GM18861 (cell line): Measurements from ENCODE around the gene AGAP1.

Experiments used
- ATAC-seq: cut with Tn5 transposase; IDR thresholded peaks from one replicate; pipeline ENCODE4 v1.9.1; 2021; ENCODE audit not compliant: unreplicated experiment

The AGAP1 gene

GRCh38 chr2:236010920-236011685 is 517.3 kb downstream of the AGAP1 start:
- ATAC-seq = no peak

GRCh38 chr2:236012155-236012554 is 518.3 kb downstream of the AGAP1 start:
- ATAC-seq = no peak

GRCh38 chr2:236014408-236015131 is 520.7 kb downstream of the AGAP1 start:
- no peak for ATAC-seq

DNA sequence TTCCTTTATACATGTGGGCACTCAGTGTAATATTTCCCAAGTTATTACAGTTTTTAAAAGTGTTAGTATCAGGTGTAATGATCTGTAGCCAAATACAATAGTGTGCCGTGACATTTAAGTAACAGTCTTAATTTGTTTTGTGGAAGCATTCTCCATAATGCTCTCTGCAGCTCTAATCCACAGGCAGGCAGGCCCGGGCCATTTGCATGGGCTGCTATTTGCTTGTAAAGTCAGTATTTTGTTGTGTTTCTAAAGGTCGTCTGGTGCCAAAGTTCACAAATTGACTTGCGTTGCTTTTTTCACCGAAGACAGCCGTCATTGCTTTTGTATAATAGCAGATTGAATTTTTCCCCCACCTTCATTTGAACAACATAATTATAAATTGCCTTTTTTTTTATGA is 521.3 kb downstream of the AGAP1 start:
- no peak for ATAC-seq

- no peak for ATAC-seq
Observed at GRCh38 chr2:236016496-236016895, 522.7 kb downstream of the AGAP1 start.

DNA sequence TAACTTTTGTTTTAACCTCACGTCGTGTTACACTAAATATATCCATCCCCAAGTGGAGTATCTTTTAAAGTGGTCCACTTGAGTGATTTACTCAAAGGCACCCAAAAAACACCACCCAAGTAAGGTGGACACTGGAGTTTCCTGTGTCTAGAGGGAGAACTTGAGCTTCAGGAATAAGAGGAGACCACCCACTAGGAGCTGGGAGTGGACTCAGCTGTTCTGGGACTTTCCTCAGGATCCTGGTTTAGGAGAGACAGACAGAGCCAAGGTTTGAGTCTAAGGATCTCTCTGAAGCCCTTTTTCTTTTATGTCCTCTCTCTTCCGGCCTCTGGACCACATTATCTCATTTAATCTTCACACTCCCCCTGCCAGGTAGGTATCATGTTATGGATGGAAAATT is 523.6 kb downstream of the AGAP1 start:
- ATAC-seq = no peak

DNA sequence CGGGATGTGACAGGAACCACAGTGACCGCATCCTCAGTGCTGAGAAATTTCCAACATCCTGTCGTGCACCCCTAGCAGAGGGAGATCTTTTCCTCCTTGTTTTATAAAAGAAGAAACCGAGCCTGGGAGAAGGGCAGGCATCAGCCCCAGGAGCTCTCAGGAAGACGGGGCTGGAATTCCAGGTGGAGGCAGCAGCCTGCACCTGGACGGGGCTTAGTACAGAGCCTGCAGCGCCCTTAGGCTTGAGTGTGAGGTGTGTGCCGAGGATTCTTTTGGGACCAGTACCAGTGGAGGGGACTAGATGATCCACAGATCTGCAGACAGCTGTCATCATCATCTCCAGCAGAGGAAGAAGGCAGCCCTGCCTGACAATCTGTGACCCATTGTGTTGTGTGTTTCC is 525.6 kb downstream of the AGAP1 start:
- no peak for ATAC-seq

DNA sequence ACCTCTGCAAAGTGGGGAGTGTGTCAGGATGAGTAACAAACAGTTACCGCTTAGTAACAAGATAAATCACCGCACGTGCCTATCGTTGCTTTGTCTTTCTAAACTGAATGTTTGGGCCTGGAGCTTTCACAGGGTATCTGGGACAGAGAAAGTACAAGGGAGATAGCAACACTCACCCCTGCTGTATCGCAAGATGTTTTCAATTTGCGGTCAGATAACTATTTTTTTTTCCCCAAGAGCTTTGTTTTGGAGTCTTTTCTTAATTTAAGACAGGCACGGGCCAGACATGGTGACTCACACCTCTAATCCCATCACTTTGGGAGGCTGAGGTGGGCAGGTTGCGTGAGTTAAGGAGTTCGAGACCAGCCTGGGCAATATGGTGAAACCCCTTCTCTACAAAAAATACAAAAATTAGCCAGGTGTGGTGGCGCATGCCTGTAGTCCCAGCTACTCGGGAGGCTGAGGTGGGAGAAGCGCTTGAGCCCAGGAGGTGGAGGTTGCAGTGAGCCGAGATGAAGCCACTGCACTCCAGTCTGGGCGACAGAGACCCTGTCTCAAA is 527.7 kb downstream of the AGAP1 start:
- ATAC-seq = no peak

- no peak for ATAC-seq
Observed at GRCh38 chr2:236022128-236022527, 528.3 kb downstream of the AGAP1 start.

DNA sequence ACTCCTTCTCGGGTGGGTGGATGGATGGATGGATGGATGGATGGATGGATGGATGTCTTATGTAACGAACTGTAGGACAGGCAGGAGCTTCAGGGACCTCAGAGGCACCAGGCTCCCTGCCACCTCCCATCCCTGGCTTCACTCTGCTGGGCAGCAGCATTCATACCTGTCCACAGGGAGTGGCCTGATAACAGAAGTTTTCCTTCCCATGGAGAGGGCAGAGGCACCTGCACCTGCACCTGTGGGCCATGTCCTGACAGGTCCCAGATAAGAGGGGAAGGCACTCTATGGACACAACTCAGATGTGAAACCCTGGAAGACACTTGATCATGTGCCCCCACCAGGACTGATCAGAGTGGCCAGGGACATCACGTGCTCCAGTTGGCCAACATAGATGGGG is 532.0 kb downstream of the AGAP1 start:
- no peak for ATAC-seq

DNA sequence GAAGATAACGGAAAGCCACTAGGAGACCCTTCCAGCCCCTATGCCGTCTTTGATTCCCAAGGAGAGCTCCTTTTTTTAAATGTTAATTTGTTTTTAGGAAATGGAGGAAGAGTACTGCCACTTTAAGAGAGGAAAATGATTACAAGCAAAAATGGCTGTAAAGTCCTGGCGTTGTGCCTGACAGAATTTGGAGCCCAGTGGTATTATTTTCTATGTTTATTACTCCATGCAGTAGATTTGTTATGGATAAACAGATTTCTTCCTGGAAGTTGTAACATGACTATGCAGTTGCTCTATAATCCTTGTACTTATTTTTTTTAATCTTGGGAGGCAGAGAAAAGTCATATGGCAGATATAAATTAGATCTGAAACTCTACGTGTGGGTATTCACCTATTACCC is 533.0 kb downstream of the AGAP1 start:
- ATAC-seq = no peak

GRCh38 chr2:236028066-236028465 is 534.2 kb downstream of the AGAP1 start:
- ATAC-seq = no peak

- ATAC-seq = no peak
Observed at GRCh38 chr2:236033462-236033861, 539.6 kb downstream of the AGAP1 start.

DNA sequence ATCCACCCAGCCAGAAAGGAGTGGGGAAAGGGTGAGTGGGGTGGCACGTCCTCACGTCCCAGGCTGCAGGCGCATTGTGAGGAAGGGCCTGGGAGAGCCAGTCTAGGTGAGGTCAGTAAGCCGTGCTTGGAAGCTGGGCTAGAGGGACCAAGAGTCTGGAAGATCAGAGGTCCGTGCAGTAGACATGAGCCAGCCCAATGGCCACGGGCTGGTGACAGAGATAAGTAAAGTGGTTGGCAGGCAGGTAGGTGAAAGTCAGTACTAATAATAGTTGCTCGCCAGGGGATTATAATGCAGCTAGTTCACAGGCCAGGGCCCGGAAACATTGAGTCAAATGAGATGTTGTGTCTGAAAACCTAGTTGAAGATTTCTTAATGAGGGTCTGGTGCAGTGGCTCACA is 541.1 kb downstream of the AGAP1 start:
- ATAC-seq = no peak

DNA sequence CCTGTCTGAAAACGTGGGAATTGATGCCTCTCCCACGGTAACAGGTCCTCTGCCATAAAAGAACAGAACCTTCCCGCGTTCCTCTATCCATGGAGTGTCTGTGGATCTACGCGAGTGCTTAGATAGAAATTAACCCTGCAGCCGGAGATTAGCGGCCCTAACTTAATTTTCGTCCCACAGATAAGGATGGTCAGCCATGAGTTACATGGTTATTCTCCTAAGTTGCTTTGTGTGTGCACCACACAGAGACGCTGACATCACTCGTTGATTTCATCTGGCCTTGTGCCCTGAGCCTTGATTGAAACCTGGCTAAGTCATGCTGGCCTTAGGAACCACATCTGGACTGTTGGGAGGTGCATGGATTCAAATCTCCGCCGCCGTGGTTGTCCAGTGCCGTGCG is 542.2 kb downstream of the AGAP1 start:
- no peak for ATAC-seq

DNA sequence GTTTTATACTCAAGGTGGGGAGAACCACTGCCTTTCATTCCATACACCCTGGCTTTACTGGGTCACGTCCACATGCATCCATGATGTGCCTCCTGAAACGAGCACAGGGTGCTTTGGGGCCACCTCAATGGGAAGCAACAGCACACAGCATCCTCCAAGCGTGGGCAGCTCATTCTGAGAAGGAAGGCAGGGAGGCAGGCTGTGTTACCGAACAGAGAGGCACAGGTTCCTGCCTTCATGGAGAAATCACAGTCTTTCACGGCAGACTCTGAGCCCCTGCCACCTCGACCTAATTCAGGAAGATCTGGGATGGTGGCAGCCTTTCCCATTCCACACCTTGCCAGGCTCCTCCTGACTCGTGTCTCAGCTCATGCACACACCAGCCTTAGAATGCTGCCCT is 544.3 kb downstream of the AGAP1 start:
- ATAC-seq = no peak

DNA sequence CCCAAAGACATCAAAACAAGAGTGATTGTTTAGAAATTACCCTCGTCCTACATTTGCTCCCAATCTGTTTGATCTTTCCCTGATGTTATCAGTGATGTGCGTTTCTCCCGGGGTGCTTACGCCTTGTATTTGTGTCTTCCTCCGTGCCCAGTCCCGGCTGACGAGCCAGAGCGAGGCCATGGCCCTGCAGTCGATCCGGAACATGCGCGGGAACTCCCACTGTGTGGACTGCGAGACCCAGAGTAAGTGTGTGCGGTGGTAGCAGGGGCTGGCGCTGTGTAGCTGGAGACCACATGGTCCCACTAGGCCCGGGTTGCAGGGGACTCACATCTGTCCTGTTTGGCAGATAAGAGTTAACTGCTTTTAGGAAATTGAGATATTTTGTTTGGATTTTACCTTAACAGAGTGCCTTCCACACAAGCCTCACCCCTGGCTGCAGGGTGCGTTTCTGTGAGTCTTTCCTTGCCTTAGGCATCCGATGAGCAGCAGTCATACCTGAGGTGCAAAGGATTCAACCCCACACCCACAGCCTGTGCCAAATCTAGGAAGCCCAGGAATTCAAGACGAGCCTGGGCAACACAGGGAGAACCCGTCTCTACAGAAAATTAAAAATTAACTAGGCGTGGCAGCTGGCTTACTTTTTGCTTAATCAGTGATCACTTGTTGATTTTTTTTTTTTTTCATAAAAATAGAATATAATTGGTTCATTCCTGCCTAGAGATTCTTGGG is 546.9 kb downstream of the AGAP1 start:
- no peak for ATAC-seq

DNA sequence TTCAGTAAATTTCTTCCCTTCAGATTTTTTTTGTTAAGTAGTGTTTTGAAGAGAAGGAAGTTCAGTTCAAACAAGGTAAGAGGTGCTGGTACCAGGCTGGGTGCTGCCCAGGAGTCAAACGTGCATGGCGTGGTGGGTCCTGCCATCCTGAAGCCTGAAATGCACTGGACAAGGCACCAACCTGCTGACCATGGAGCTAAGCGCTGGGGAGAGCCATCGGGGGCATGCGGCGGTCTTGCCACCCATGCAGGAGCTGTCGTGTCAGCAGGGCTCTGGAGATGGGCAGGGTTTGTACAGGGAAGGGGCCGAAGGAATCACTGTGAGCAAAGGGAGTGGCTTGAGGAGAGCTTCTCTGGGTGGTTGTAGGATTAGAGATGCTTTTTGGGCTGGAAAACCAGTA is 547.8 kb downstream of the AGAP1 start:
- no peak for ATAC-seq

DNA sequence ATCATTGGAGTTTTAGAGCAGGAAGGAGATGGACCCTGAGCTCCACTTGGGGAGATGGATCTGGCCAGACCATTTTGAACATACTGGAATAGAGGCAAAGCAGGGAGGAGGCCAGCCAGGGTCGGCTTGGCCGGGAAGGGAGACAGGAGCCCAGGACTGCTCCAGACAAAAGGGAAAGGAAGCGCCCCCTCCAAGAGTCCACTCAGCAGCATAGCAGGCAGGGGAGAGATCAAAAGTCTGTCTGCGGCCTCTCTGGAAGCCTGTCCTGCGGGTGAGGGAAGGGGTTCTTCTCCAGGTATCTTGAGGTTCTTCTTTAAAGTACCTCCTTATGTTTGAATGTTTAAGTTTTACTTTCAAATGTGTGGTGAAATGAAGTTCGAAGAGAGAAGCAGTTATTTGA is 548.2 kb downstream of the AGAP1 start:
- ATAC-seq = no peak

- ATAC-seq = no peak
Observed at GRCh38 chr2:236044191-236044590, 550.3 kb downstream of the AGAP1 start.
